Left ventricle myocardium inferior (tissue), 1 donor: ENCODE measurements around the gene PPARG. TPM values are rescaled to one million over a fixed set of nuclear protein-coding genes. Genes with fewer than 3 reads are reported as not detected.

Experiments used
- DNase-seq: peaks from one replicate; pipeline ENCODE4 v3.0.0-alpha.2; 2020
- H3K27ac ChIP-seq: fragments of 200-600 bp; replicated peaks from 2 replicates; pipeline ENCODE4 v1.8.0; 2021
- H3K27me3 ChIP-seq: fragments of 200-600 bp; 2 replicates; pipeline ENCODE4 v1.8.0; 2021; ENCODE audit warnings: low read depth
- H3K36me3 ChIP-seq: fragments of 200-600 bp; 2 replicates; pipeline ENCODE4 v1.8.0; 2021
- H3K4me1 ChIP-seq: fragments of 200-600 bp; 2 replicates; pipeline ENCODE4 v1.8.0; 2021
- H3K4me3 ChIP-seq: fragments of 200-600 bp; 2 replicates; pipeline ENCODE4 v1.8.0; 2021; ENCODE audit warnings: mild to moderate bottlenecking, moderate library complexity
- H3K9me3 ChIP-seq: fragments of 200-600 bp; replicated peaks from 2 replicates; pipeline ENCODE4 v1.8.0; 2021
- intact Hi-C: fragments of 100-400 bp; cut with micrococcal nuclease; formaldehyde crosslinking; loops from one replicate; pipeline ENCODE4 v1.11.0; 2022
- total RNA-seq: library from RNA; stranded (reverse); fragmentation: NEBNext Ultra II Directional; extraction: Animal tissue kit (Norgen Biotek cat#: 25700); gene quantifications from one replicate; pipeline ENCODE4 v1.2.1, GENCODE V29; 2021
- TF ChIP-seq, protein P1 (sequence below): fragments of 200-600 bp; IDR thresholded peaks from 2 replicates; pipeline ENCODE4 v1.8.0; 2021; ENCODE audit warnings: antibody characterized with exemption, mild to moderate bottlenecking, borderline replicate concordance
- donor health status: DM: no; HTN: yes; CAD: no; lungs with severe emphysema.

PPARG gene
- total RNA-seq, 1 donor from 2014 or later = 15.6 TPM

DNA sequence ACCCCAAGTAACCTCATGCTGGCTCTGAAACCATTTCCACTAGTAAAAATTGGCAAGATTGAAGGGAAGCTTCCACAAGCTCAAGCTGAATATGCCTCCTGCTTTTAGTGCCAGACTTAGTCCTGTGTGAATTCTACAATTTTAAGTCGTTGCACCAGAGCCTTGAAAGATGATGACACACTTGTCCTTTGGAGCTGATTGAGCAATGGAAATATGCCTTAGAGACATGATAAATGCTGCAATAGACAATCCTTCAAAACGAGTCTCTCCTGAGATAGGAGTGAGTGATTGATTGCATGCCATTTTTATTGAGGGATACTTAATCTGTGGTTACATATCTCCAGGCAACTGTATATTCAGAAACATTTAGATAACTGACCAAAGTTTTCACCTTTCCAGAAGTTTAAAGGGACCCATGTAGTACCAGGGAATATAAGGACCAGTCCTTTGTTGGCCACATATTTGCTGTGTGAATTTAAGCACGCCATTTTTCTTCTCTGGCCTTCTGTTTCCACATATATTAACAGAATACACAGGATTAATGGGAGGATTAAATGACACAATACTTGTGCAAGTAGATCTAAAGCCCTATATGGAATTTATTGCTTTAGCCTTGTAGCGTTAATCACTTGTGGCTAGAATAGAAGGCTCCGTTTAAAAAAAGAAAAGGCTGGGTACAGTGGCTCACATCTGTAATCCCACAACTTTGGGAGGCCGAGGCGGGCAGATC, 65.1 kb downstream of the PPARG start:
- intact Hi-C loops = no loop called here
- Histone ChIP-seq H3K27ac (no peak overlapping the region), H3K27me3 (no peaks in the 10 kb centered on the region), H3K4me3 (no peak overlapping the region), H3K9me3 (no peaks in the 10 kb centered on the region), H3K36me3 (no peaks in the 10 kb centered on the region), H3K4me1 (peaks cover 64% of the 10 kb centered on the region)
- DNase-seq = no peak
- TF ChIP-seq, protein P1, sequence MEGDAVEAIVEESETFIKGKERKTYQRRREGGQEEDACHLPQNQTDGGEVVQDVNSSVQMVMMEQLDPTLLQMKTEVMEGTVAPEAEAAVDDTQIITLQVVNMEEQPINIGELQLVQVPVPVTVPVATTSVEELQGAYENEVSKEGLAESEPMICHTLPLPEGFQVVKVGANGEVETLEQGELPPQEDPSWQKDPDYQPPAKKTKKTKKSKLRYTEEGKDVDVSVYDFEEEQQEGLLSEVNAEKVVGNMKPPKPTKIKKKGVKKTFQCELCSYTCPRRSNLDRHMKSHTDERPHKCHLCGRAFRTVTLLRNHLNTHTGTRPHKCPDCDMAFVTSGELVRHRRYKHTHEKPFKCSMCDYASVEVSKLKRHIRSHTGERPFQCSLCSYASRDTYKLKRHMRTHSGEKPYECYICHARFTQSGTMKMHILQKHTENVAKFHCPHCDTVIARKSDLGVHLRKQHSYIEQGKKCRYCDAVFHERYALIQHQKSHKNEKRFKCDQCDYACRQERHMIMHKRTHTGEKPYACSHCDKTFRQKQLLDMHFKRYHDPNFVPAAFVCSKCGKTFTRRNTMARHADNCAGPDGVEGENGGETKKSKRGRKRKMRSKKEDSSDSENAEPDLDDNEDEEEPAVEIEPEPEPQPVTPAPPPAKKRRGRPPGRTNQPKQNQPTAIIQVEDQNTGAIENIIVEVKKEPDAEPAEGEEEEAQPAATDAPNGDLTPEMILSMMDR = no peak

DNA sequence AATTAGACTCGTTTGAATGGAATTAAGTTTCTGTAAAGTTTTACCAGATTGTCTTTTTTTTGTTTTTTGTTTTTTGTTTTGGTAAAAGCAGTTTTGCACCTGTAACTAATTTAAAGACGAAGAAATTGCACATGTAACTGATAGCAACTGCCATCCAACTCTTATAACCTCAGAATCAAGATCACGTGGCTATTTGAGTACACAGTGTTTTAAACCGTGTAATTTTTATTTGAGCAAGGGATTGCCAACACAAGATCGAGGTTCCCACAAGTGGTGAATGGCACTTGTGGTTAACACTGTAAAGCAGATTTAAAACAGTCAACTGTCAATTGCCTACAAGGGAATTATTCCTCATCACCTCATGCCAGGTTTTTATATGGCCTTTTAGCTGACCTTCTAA, 67.3 kb downstream of the PPARG start:
- Histone ChIP-seq H3K36me3 (no peaks in the 10 kb centered on the region), H3K4me3 (no peak overlapping the region), H3K27ac (no peak overlapping the region), H3K4me1 (peaks cover 50% of the 10 kb centered on the region), H3K9me3 (peaks cover 5% of the 10 kb centered on the region), H3K27me3 (no peaks in the 10 kb centered on the region)
- TF ChIP-seq, protein P1 = no peak
- intact Hi-C loops = no loop called here
- DNase-seq = no peak

DNA sequence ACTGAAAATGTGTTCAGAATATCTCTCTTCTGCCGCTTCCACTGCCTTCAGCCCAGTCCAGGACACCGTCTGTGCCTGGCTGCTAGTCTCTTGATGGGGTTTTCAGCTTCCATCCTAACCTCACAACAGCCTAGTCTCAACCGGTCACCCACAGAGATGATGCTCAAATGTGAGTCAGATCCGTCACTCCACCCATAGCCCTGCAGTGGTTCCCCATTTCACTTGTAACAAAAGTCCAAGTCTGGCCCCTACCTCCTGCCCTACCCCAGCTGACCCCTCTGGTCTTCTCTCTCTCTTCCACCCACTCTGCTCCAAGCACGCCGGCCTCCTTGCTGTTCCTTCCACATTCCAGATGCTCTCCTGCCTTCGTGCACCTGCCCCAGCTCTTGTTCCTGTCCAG, 68.1 kb downstream of the PPARG start:
- peaks cover 41% of the 10 kb centered on the region for H3K4me1 ChIP-seq
- DNase-seq = no peak
- peaks cover 7% of the 10 kb centered on the region for H3K9me3 ChIP-seq
- intact Hi-C loops = no loop called here
- H3K27me3 ChIP-seq = no peaks in the 10 kb centered on the region
- H3K27ac ChIP-seq = no peak overlapping the region
- no peaks in the 10 kb centered on the region for H3K36me3 ChIP-seq
- TF ChIP-seq, protein P1 = no peak
- H3K4me3 ChIP-seq = no peak overlapping the region

DNA sequence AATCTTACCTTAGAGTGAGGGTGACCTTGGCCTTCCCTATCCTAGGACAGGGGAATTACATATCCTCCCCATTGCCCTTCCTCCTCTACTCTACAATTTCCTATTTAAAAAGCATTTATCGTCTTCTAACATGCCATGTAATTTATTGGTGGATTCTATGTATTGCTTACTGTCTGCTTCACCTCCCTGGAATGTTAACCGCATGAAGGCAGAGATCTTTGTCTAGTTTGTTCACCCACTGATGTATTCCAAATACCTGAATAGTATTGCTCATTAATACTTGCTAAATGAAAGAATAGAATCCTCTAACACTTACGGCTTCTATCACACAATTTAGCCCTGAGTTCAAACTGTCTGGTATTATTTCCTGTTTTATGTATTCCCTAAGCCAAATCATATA, 68.6 kb downstream of the PPARG start:
- H3K4me3 ChIP-seq = no peak overlapping the region
- TF ChIP-seq, protein P1 = no peak
- peaks cover 7% of the 10 kb centered on the region for H3K9me3 ChIP-seq
- no peak for DNase-seq
- H3K36me3 ChIP-seq = no peaks in the 10 kb centered on the region
- H3K27ac ChIP-seq = no peak overlapping the region
- H3K27me3 ChIP-seq = no peaks in the 10 kb centered on the region
- intact Hi-C loops = no loop called here
- H3K4me1 ChIP-seq = peaks cover 37% of the 10 kb centered on the region

DNA sequence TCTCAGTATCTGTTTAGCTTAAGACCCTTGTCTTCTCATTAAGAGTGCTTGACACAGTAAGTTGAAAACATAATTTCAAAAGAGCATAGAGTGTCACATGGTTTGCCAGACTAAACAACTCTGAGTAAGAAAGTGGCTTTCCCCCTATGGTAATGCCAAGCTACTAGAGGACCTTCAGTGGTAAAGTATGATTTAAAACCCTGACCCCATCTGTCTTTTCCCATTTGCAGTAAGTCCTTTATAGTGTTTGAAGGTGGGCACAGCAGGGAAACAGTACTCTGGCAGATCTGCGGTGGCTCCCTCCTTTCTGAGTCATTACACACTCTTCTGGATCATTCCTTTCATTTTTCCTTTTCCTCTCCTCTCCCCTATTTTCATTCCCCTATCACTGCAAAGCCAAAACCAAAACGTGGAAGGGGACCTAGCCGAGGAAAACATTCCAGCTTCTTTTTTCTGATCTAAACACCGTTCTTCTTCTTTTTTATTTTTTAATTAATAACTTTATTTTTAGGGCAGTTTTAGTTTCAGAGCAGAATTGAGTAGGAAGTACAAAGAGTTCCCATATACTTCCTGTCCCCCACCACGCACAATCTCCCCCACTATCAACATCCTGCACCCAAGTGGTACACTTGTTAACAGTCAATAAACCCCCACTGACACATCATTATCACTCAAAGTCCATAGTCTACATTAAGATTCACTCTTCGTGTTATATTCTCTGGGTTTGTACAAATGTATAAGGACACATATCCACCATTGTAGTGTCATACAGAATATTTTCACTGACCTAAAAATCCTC, 74.7 kb downstream of the PPARG start:
- no peak overlapping the region for H3K4me3 ChIP-seq
- TF ChIP-seq, protein P1 = no peak
- H3K9me3 ChIP-seq = peaks cover 16% of the 10 kb centered on the region
- H3K27me3 ChIP-seq = no peaks in the 10 kb centered on the region
- DNase-seq = no peak
- intact Hi-C loops = no loop called here
- no peaks in the 10 kb centered on the region for H3K36me3 ChIP-seq
- peaks cover 5% of the 10 kb centered on the region for H3K4me1 ChIP-seq
- no peak overlapping the region for H3K27ac ChIP-seq
